Kidney tubule cell (primary cell): ENCODE data around the gene CHAC1.

ENCODE experiments used
- DNase-seq: peaks from one replicate; pipeline ENCODE4 v3.0.0-alpha.2; 2018; ENCODE audit warnings: low spot score

The CHAC1 gene

DNA sequence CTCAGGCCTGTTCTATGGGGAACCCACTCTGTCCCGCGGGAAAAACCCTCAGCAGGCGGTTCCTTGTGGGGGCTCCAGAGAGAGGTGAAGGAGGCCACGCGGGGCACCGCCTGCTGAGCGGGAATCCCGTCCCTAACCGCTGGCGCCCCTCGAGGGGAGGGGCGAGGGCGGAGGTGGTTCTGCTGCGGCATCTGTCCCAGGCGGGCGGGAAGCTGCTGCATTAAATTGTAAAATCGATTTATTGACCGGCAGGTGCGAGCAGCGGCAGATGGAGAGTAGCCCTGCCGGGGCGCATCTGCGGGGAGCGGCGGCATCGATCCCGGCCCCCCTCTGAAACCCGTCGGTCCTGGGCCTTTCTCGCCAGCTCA, 27.8 kb upstream of the CHAC1 start:
- DNase-seq: no peak

DNA sequence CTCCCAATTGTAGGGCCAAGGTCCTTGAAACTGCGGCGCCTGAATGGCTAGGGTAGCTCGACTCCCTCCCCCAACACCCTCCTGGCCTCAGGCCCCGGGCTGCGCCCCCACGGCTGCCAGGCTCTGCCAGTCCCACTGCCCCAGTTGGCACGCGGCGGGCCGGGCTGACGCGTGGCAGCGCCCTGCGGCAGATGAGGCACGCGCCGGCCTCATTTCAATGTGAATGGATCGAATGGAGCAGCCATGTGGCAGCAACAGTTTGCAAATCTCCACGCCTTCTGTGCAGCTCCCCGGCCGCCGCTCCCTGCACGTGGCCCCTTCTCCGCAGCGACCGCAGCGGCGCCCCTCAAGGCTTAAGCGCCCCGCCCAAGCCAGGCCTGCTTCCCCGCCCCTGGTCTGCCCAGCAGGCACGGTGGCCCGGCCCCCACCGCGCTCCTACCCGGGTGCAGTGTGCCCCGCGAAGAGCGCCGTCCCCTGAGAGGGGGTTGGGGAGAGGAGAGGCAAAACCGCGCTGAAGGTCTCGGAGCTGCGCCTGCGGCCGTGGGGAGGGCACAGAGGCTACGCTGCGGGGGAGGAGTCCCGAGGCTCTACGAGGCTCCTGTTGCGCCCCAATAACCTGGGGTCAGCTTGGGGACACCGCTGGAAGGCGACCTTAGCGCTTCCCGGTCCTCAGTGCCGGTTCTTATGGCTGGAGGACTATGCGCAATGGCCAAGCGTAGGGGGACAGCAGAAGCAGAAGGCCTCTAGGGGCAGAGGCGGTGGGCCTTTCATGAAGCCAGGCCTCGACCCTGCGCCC, 27.2 kb upstream of the CHAC1 start:
- no peak for DNase-seq

DNA sequence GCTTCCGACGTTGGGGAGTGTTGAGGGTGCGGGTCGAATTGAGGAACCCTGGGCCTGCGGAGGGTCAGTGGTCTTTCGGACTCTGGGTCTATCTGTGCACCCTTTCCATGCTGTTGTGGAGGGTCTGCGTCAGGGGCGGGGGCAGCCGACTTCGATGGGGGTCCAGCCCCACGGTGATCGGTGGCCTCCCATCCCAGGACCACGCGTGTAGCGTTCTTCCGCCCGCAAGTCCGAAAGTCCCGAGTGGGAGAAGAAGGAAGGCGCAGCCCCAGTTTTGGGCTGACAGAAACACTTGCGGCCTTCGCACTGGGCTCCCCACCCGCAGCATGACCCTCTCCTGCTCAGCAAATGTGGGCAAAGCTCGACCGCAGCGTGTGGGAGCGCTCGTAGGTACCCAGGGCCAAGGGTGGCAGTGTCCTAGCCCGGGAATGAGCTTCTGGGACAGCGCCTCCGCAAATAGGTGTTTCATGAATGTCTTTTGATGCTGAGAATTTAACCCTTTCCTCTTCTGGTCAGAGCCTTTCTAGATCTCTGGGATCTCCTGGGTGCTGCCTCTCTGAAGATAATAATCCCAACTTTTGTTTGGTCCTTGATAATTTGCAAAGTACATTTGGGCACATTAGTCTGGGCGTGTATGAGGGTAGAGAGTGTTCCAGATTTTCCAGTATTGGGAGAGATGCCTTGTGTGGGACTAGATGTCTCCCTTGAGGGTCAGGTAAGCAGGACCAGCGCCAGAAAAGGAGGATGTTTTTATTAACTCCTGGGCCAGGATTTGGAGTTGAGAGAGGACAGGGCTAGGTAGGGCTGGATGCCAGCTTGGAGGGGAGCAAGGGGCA, 26.4 kb upstream of the CHAC1 start:
- DNase-seq: no peak

DNA sequence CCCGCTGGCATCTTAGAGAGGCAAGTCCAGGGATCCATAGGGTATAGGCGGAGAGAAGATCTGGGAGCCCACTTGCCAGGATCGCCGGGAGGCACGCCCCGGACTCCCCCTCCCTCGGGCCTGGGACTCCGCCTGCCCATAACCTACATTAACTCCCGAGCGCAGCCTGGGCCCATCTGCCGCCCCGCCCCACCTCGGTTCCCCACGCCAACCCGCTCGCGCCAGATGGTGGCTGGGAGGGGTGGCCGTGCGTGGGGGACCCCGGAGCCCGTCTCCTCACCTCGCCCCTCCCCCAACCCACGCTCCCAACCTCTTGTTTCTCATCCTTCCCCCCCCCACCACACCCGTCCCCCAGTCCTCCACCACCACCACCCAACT, 25.8 kb upstream of the CHAC1 start:
- DNase-seq: no peak

DNA sequence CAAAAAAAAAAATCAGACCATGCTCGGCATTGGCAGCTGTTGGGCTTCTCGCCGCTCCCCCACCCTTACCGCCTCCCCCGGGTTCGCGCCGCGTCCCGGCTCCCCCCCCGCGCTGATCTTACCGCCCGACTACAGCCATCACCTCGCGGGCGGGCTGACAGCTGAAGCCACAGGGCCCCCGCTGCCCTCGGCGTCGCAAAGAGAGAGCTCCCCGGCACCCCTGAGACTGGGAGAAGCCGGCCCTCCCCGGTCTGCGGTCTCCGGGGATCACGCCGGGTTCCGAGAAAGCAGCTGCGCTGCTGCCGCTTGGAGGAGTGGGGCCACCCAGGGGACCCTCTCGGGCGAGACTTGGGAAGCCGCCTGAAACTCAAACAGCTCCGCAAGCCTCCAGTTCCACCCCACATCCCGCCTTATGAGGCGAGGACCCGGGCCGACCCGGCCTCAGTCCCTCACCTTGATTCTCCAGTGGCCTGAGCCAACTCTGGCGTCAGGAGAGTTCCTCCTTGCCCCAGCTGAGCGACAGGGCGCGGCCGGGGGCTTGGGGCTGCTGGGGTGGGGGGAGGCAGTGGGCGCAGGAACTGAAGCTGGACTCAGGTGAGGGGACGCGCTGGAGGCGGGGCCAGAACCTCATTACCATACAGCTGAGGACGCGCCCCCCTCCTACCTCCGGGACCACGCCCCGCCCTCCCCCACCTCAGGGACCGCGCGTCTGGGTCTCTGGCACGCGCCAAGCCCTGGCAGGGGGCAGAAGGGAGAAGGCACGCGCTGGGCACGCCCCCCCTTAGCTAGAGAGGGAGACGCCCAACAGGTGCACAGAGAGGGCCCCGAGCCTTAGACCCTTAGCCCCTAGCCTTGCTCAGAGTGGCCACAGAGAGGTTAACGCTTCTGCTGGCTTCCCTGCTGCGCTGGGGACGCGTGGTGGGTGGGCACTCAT, 25.1 kb upstream of the CHAC1 start:
- DNase-seq: no peak

DNA sequence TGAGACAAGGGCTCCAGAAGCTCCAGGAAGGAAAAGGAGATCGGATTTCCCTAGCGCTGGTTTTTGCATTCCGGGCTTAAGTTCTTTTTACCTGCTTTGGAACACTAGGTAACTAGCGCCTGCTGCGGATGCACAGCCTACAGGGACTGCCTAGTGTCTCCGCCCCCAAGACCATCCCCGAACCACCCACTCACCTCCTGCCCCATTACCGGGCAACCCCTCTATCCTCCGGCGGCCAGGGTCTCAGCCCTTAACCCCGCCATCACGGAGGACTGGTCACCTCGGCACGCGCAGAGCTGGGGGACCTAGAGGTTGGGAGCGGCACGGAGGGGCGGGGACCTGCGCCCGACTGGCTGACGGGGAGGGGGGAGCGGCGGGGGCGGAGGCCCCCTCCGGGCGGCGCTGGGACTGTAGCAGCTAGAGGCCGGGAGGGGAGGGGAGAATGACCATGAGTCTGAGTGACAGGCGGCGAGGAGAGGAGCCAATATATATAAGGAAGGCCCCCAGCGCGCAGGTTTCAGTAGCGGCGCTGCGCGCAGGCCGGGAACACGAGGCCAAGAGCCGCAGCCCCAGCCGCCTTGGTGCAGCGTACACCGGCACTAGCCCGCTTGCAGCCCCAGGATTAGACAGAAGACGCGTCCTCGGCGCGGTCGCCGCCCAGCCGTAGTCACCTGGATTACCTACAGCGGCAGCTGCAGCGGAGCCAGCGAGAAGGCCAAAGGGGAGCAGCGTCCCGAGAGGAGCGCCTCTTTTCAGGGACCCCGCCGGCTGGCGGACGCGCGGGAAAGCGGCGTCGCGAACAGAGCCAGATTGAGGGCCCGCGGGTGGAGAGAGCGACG, 24.2 kb upstream of the CHAC1 start, which contains the start of gene DLL4:
DLL4 (plus strand) TSS at position 520 of the 839 bp plus-strand sequence. CDS start 329 bp downstream, outside the sequence.
- peak; percentile 59 for DNase-seq

DNA sequence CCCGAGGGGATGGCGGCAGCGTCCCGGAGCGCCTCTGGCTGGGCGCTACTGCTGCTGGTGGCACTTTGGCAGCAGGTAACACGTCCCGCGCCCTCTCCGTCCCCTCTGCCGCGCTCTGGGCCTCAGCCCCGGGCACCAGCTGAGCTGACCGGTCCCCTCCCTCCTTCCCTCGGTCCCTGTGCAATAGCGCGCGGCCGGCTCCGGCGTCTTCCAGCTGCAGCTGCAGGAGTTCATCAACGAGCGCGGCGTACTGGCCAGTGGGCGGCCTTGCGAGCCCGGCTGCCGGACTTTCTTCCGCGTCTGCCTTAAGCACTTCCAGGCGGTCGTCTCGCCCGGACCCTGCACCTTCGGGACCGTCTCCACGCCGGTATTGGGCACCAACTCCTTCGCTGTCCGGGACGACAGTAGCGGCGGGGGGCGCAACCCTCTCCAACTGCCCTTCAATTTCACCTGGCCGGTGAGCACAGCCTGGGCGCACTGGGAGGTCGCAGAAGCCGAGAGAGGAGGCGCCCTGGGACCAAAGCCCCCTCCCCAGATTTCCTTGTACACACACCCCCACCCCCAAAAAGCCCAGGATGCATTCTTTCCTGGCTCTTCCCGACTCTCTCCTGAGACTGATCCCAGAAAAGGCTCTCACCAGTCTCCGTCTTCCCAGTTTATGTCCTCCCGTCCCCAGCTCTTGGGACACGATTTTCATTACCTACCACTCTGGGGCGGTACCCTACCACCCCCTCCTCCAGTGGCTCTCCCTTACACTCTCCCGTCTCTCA, 23.4 kb upstream of the CHAC1 start:
- DNase-seq: peak; percentile 56

DNA sequence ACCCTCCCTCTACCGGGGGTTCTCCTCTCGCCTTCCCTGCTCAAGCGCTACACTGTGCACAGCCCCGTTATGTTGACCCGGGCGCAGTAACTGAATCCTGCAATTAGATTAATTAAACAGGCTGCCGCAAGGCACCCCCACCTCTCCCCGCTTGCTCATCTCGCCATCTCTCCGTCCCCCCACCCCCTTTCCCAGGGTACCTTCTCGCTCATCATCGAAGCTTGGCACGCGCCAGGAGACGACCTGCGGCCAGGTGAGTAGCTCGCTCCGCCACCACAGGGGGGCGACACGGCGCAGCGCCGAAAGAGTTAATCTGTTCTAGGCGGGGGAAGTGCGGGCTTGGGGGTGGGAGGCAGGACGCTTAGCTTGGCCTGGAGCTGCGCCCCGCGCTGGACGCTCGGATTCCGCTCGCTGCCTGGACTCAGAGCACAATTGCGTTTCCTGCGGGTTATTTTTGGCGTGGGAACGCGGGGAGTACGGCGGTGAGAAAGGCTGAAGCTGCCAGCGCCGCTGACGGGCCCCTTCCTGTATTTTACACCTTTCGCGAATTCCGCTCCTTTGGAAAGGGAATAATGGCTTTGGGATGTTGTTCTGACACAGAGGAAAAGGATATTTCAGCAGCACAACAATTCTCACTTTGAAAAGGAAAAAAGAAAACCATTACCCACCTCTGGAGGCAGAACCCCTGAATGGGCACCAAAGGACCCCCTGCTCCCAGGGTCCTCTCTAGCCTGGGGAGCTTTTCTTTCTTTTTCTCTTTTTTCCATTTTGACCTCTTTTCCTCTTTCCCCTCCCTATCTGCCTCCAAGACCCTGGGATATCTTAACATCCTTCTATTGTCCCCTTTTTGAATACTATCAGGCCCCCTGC, 22.6 kb upstream of the CHAC1 start:
- DNase-seq: peak; percentile 46

DNA sequence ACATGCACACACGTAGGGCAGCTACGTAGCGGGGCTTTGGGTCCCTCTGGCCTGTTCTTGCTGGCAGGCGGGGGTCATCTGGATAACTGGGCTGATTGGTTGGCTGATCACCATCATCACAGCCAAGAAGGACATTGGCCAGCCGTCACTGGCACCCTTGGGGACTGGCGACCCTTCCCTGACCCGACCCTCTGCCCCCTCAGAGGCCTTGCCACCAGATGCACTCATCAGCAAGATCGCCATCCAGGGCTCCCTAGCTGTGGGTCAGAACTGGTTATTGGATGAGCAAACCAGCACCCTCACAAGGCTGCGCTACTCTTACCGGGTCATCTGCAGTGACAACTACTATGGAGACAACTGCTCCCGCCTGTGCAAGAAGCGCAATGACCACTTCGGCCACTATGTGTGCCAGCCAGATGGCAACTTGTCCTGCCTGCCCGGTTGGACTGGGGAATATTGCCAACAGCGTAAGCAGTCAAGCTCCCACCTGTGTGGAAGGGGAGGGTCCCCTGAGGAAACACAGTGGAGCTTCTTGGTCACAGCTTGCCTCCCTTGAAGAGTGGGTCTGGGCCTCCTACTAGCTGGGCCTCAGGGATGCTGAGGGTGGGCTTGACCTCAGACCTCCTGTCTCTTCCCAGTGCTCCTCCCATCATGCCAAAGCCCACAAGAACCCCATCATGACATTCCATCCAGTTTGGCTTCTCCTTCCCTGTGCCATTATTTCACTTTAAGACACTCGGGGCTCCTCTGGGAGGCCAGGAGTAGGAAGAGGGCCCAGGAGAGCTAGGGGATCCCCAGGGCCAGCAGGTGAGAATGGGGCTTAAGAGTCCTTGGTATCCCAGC, 21.8 kb upstream of the CHAC1 start:
- DNase-seq: no peak

DNA sequence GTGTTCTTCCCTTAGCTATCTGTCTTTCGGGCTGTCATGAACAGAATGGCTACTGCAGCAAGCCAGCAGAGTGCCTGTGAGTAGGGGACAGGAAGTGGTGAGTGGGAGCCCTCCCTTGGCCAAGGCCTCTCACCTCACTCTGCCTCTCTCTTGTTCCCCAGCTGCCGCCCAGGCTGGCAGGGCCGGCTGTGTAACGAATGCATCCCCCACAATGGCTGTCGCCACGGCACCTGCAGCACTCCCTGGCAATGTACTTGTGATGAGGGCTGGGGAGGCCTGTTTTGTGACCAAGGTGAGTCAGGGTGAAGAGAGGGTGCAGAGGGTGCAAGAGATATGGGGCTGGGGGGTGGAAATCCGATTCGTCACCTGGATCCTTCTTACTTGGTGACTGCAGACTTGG, 21.1 kb upstream of the CHAC1 start:
- DNase-seq: no peak

DNA sequence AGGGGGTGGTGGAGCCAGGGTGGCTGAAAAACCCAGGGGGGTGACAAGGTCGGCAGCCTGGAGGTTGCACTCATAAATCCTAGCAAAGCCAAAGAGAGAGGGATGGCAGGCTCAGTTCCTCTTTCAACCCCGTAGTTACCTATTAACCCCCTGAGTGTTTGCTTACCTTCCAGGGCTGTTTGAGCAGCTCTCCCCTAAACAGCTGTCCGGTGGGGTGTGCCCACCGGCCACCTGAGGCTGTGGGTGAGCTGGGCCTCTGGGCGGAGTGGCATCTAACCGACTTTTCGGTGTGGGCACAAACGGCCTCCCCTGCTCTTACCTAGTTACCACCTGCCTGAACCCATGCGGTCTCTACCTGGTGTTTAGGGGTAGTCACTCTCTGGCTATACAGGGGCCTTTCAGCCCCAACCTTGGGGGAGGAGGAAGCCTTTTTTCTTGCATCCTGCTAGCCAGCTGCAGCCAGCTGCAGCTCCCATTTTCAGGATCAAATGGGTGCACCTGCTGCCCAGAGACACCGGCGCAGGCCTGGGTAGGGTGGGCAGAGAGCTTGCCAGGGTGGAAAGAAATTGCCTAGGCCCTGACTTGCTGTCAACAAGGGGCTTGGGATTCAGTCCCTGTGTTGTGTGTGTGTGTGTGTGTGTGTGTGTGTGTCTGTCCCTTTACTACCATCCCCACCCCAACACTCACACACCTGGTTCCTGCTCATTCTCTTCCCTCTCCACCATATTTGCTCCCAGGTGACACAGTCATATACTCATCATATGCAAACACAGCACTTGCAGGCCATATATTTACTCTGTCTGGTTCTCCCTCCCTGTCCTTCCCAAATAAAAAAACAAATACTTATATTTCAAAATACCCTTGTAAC, 20.4 kb upstream of the CHAC1 start:
- DNase-seq: no peak

DNA sequence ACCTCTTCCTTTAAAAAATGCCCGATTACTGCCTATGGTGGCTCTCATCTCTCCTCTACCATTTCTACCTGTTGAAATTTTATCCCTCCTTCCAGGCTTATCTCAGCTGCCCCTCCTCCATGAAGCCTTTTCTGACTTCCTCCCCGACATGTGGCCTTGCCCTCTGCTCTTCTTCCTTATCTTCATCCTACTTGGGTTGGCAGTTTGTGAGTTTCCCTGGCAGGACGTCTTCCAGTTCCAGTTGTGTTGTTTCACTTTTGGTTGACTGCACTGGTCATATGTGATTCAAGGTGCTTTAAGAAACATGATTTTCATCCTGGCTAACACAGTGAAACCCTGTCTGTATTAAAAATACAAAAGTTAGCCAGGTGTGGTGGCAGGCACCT, 19.8 kb upstream of the CHAC1 start:
- DNase-seq: no peak

DNA sequence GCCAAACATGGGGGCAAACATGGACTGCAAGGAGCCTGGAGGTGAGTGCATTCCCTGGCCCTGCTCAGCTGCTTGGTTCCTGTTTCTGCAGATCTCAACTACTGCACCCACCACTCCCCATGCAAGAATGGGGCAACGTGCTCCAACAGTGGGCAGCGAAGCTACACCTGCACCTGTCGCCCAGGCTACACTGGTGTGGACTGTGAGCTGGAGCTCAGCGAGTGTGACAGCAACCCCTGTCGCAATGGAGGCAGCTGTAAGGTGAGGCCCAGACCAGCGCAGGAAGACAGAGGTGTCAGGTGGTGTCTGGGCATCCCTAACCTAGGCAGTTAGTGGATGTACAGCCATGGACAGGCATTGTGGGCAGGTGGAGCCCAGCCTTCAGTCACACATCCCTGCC, 18.8 kb upstream of the CHAC1 start:
- DNase-seq: no peak

DNA sequence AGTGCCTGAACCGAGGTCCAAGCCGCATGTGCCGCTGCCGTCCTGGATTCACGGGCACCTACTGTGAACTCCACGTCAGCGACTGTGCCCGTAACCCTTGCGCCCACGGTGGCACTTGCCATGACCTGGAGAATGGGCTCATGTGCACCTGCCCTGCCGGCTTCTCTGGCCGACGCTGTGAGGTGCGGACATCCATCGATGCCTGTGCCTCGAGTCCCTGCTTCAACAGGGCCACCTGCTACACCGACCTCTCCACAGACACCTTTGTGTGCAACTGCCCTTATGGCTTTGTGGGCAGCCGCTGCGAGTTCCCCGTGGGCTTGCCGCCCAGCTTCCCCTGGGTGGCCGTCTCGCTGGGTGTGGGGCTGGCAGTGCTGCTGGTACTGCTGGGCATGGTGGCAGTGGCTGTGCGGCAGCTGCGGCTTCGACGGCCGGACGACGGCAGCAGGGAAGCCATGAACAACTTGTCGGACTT, 17.0 kb upstream of the CHAC1 start:
- no peak for DNase-seq

DNA sequence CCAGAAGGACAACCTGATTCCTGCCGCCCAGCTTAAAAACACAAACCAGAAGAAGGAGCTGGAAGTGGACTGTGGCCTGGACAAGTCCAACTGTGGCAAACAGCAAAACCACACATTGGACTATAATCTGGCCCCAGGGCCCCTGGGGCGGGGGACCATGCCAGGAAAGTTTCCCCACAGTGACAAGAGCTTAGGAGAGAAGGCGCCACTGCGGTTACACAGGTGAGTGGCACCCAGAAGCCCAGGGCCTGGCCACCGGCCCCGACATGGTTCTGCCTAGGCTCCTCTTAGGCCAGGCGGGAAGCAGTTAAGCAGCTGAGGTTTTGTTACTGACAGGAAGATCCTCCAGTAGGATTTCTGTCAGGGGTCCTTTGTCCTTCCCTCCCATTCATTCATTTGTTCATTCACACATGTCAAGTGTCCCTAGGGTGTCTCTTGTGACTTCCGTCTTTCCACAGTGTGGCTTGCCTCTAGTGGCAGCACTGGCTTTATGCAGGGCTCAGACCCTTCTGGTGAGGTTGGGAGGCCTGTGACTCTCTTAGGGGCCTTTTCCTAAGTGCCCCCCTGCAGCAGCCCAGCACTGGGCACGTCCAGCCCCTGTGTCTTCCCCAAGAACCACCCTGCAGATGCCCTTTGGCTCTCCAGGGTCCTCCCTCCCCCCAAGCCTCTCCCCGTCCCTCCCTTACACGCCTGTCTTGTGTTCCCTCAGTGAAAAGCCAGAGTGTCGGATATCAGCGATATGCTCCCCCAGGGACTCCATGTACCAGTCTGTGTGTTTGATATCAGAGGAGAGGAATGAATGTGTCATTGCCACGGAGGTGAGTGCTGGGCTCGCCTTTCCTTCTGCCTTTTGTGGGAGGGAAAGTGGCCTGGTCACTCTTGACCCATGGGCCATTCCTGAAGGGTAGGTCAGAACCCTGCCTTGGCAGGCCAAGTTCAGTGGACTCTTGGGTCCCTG, 16.3 kb upstream of the CHAC1 start:
- DNase-seq: peak; percentile 36
